ENCODE measurements around the gene POLR3G. TPM values are rescaled to one million over a fixed set of nuclear protein-coding genes. Genes with fewer than 3 reads are reported as not detected.

The POLR3G gene
- total RNA-seq, 1 experiment from 2014 or later = 4.4 TPM

- TF ChIP-seq EZH2 (IDR thresholded peaks at IDR 0.05; ENCODE audit: low read depth) = no peak
- no peak for TF ChIP-seq CTCF (conservative IDR thresholded peaks at IDR 0.05)
- ChIA-PET CTCF (no interaction called here), POLR2A (ENCODE audit: unreplicated experiment) (no interaction called here)
- H3K9me3 ChIP-seq (ENCODE audit: insufficient read depth, low read depth) = no peaks in the 10 kb centered on the region
- H3K79me2 ChIP-seq (ENCODE audit: low read depth) = no peaks in the 10 kb centered on the region
- H3K36me3 ChIP-seq (ENCODE audit: low read depth) = no peaks in the 10 kb centered on the region
- H3K4me1 ChIP-seq (replicated peaks; ENCODE audit: insufficient read depth) = peaks cover 23% of the 10 kb centered on the region
- peaks cover 74% of the 10 kb centered on the region for H3K27me3 ChIP-seq (ENCODE audit: insufficient read depth, low read depth)
- BruUV-seq (replicated peaks) = no TSS peak
- H4K20me1 ChIP-seq (ENCODE audit: insufficient read depth) = no peaks in the 10 kb centered on the region
- no peak overlapping the region for H2AFZ ChIP-seq
- intact Hi-C loops (cut with micrococcal nuclease; ENCODE audit: unreplicated experiment) = no loop called here
- H3F3A ChIP-seq (ENCODE audit: insufficient read depth, low read depth) = peaks cover 12% of the 10 kb centered on the region
- H3K9me2 ChIP-seq (ENCODE audit: insufficient read depth) = no peaks in the 10 kb centered on the region
- no peak overlapping the region for H3K27ac ChIP-seq
- H3K4me3 ChIP-seq = no peak overlapping the region
- H3K4me2 ChIP-seq = no peak overlapping the region
- no peak for DNase-seq
Observed at GRCh38 chr5:90551376-90551775, 76.7 kb downstream of the POLR3G start.

GRCh38 chr5:90553711-90554110 is 79.0 kb downstream of the POLR3G start:
- Histone ChIP-seq H3K79me2 (ENCODE audit: low read depth) (no peaks in the 10 kb centered on the region), H3K4me2 (no peak overlapping the region), H3K27ac (no peak overlapping the region), H3K4me3 (no peak overlapping the region), H3F3A (ENCODE audit: insufficient read depth, low read depth) (no peaks in the 10 kb centered on the region), H4K20me1 (ENCODE audit: insufficient read depth) (no peaks in the 10 kb centered on the region), H3K9me2 (ENCODE audit: insufficient read depth) (no peaks in the 10 kb centered on the region), H3K9me3 (ENCODE audit: insufficient read depth, low read depth) (no peaks in the 10 kb centered on the region), H3K36me3 (ENCODE audit: low read depth) (no peaks in the 10 kb centered on the region), H3K27me3 (ENCODE audit: insufficient read depth, low read depth) (peaks cover 78% of the 10 kb centered on the region), H2AFZ (no peak overlapping the region), H3K4me1 (replicated peaks; ENCODE audit: insufficient read depth) (0 out of 2 replicates have a peak, but pooled peaks cover 6% of the 10 kb centered on the region)
- BruUV-seq (replicated peaks) = no TSS peak
- ChIA-PET POLR2A (ENCODE audit: unreplicated experiment) (no interaction called here), CTCF (no interaction called here)
- TF ChIP-seq CTCF (conservative IDR thresholded peaks at IDR 0.05) (no peak), EZH2 (IDR thresholded peaks at IDR 0.05; ENCODE audit: low read depth) (no peak)
- intact Hi-C loops (cut with micrococcal nuclease; ENCODE audit: unreplicated experiment) = no loop called here
- DNase-seq = no peak

GRCh38 chr5:90554358-90555006 is 79.8 kb downstream of the POLR3G start:
- H3K27me3 ChIP-seq (ENCODE audit: insufficient read depth, low read depth) = peaks cover 78% of the 10 kb centered on the region
- H3K9me2 ChIP-seq (ENCODE audit: insufficient read depth) = no peaks in the 10 kb centered on the region
- H3K36me3 ChIP-seq (ENCODE audit: low read depth) = no peaks in the 10 kb centered on the region
- ChIA-PET CTCF (no interaction called here), POLR2A (ENCODE audit: unreplicated experiment) (no interaction called here)
- H4K20me1 ChIP-seq (ENCODE audit: insufficient read depth) = no peaks in the 10 kb centered on the region
- TF ChIP-seq CTCF (conservative IDR thresholded peaks at IDR 0.05) = no peak
- no peak for TF ChIP-seq EZH2 (IDR thresholded peaks at IDR 0.05; ENCODE audit: low read depth)
- no peak for DNase-seq
- no peak overlapping the region for H3K4me3 ChIP-seq
- H3K27ac ChIP-seq = no peak overlapping the region
- no TSS peak for BruUV-seq (replicated peaks)
- intact Hi-C loops (cut with micrococcal nuclease; ENCODE audit: unreplicated experiment) = no loop called here
- H3K9me3 ChIP-seq (ENCODE audit: insufficient read depth, low read depth) = no peaks in the 10 kb centered on the region
- H3F3A ChIP-seq (ENCODE audit: insufficient read depth, low read depth) = no peaks in the 10 kb centered on the region
- H3K4me1 ChIP-seq (replicated peaks; ENCODE audit: insufficient read depth) = 0 out of 2 replicates have a peak, but pooled peaks cover 4% of the 10 kb centered on the region
- no peak overlapping the region for H3K4me2 ChIP-seq
- H3K79me2 ChIP-seq (ENCODE audit: low read depth) = no peaks in the 10 kb centered on the region
- no peak overlapping the region for H2AFZ ChIP-seq

Data from PC-9 (cell line).